K562 (cell line): ENCODE data around the gene PABPC1L. TPM values are rescaled to one million over a fixed set of nuclear protein-coding genes. Genes with fewer than 3 reads are reported as not detected.

Experiments used
- ADNP ChIP-seq: fragments of 200-800 bp; sonication (Bioruptor generic); IDR thresholded peaks from 2 replicates; pipeline ENCODE4 v1.6.1; 2016; ENCODE audit warnings: missing genetic modification characterization, missing compliant biosample characterization
- IRF2 ChIP-seq: sonication (generic); formaldehyde crosslinking; IDR thresholded peaks from 2 replicates; pipeline ENCODE4 v1.8.1; 2022; ENCODE audit warnings: mild to moderate bottlenecking, missing genetic modification reagents
- KDM1A ChIP-seq, 2 experiments: fragments of 450-650 bp; IDR thresholded peaks; 2 replicates each; pipeline ENCODE4 v1.6.1; 2016; ENCODE audit warnings: mild to moderate bottlenecking in 2 of 2
- NONO ChIP-seq, 2 experiments: fragments of 200-400 bp in 1 of 2; fragments of 450-650 bp in 1 of 2; formaldehyde crosslinking in 1 of 2; IDR thresholded peaks; 2 replicates each; pipeline ENCODE4 v1.6.1; 2017; ENCODE audit warnings: low read depth in 2 of 2, mild to moderate bottlenecking in 2 of 2, moderate library complexity in 2 of 2, low read length in 1 of 2
- POLR2G ChIP-seq: fragments of 200-400 bp; formaldehyde crosslinking; IDR thresholded peaks from 2 replicates; pipeline ENCODE4 v1.6.1; 2017; ENCODE audit warnings: low read depth, mild to moderate bottlenecking, antibody characterized with exemption, low read length, moderate library complexity
- SETDB1 ChIP-seq: IDR thresholded peaks from one replicate; pipeline ENCODE4 v1.6.1; 2012; ENCODE audit warnings: low read length, control low read depth, inconsistent platforms
- ZC3H11A ChIP-seq: IDR thresholded peaks from 2 replicates; pipeline ENCODE4 v1.6.1; 2012; ENCODE audit warnings: low read depth, low read length, improper control_type of control experiment
- ZNF24 ChIP-seq: fragments of 450-650 bp; IDR thresholded peaks from 2 replicates; pipeline ENCODE4 v1.6.1; 2016
- polyA plus RNA-seq, 8 experiments: library from polyadenylated mRNA; depleted of rRNA in 4 of 8; stranded (reverse) in 5 of 8; unstranded in 3 of 8; fragments of >200 nt; fragmentation: Nextera tagmentation in 2 of 8; fragmentation: Illumina TruSeq in 1 of 8; extraction: Ambion mirVana in 2 of 8; extraction: Trizol in 1 of 8; gene quantifications; 2 replicates each; pipeline versions ENCODE4 v1.2.1 to v1.2.3, GENCODE V29; 2011 to 2014; ENCODE audit warnings: inconsistent platforms in 1 of 8, missing spikeins in 1 of 8
- total RNA-seq, 7 experiments: library from RNA; depleted of rRNA in 6 of 7; stranded (reverse); fragments of >200 nt in 6 of 7; fragmentation: Illumina TruSeq in 2 of 7; extraction: Trizol in 2 of 7; gene quantifications; 2 replicates each; pipeline versions ENCODE4 v1.2.1 to v1.2.3, GENCODE V29; 2011 to 2021; ENCODE audit warnings: low replicate concordance in 1 of 7
- TF ChIP-seq, protein P1 (sequence below): fragments of 250-450 bp; sonication (Bioruptor Pico); IDR thresholded peaks from 2 replicates; pipeline ENCODE4 v1.4.0; 2020; ENCODE audit warnings: borderline replicate concordance
- TF ChIP-seq, protein P2 (sequence below): fragments of 450-650 bp; IDR thresholded peaks from 2 replicates; pipeline ENCODE4 v1.6.1; 2016
- TF ChIP-seq, protein P3 (sequence below): fragments of 250-450 bp; sonication (Bioruptor Pico); IDR thresholded peaks from 2 replicates; pipeline ENCODE4 v1.5.0; 2021
- TF ChIP-seq, protein P4 (sequence below): sonication (generic); formaldehyde crosslinking; IDR thresholded peaks from 2 replicates; pipeline ENCODE4 v1.8.1; 2023; ENCODE audit warnings: mild to moderate bottlenecking, missing genetic modification reagents
- TF ChIP-seq, protein P5 (sequence below): fragments of 150-350 bp; conservative IDR thresholded peaks from 2 replicates; pipeline ENCODE4 v1.6.1; 2014; ENCODE audit warnings: low read length
- TF ChIP-seq, protein P6 (sequence below): sonication (generic); formaldehyde crosslinking; IDR thresholded peaks from 2 replicates; pipeline ENCODE4 v1.8.1; 2023; ENCODE audit warnings: mild to moderate bottlenecking, missing genetic modification reagents
- TF ChIP-seq, protein P7 (sequence below), 2 experiments: fragments of 450-650 bp; conservative IDR thresholded peaks; 2 replicates each; pipeline ENCODE4 v1.6.1; 2017; ENCODE audit warnings: mild to moderate bottlenecking in 2 of 2, moderate library complexity in 2 of 2

PABPC1L gene
- total and polyA plus RNA-seq, 9 of the 15 experiments (the other 6 are each of a cell fraction or from before 2014, with no cell fraction given): 6.0 to 90.3 (median 15.8) TPM

DNA sequence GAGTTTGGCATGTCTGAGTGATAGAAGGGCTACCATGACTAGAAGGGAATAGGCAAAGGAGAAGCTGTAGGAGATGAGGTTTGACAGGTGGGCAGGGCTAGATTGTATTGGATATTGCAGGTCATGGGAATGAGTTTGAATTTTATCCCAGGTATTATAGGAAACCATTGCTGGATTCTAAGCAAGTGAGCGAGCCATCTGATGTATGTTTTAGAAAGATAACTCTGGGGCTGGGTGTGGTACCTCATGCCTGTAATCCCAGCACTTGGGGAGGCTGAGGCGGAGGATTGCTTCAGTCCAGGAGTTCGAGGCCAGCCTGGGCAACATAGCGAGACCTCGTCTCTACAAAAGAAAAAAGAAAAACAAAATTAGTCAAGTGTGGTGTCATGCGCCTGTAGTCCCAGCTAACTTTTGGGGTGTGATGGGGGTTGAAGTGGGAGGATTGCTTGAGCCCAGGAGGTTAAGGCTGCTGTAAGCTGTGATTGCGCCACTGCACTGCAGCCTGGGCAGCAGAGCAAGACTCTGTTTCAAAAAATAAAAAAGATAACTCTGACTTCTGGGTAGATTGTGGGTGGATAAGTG is 73.3 kb downstream of the PABPC1L start (continued):
- TF ChIP-seq, protein P1, sequence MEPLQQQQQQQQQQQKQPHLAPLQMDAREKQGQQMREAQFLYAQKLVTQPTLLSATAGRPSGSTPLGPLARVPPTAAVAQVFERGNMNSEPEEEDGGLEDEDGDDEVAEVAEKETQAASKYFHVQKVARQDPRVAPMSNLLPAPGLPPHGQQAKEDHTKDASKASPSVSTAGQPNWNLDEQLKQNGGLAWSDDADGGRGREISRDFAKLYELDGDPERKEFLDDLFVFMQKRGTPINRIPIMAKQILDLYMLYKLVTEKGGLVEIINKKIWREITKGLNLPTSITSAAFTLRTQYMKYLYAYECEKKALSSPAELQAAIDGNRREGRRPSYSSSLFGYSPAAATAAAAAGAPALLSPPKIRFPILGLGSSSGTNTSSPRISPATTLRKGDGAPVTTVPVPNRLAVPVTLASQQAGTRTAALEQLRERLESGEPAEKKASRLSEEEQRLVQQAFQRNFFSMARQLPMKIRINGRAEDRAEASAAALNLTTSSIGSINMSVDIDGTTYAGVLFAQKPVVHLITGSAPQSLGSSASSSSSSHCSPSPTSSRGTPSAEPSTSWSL (CRISPR knock-in tag): no peak
- TF ChIP-seq SETDB1 (no peak), IRF2 (CRISPR knock-in tag) (no peak), NONO (IDR thresholded peaks at IDR 0.05; ENCODE audit: low read depth in 2 of 2, low read length in 1 of 2) (no peak), ADNP (peak; percentile 82), ZNF24 (no peak), KDM1A (IDR thresholded peaks at IDR 0.05) (peak in 1 of 2 experiments; percentile 31; a peak in 2 of 4 replicates), POLR2G (no peak), ZC3H11A (no peak)
- TF ChIP-seq, protein P2, sequence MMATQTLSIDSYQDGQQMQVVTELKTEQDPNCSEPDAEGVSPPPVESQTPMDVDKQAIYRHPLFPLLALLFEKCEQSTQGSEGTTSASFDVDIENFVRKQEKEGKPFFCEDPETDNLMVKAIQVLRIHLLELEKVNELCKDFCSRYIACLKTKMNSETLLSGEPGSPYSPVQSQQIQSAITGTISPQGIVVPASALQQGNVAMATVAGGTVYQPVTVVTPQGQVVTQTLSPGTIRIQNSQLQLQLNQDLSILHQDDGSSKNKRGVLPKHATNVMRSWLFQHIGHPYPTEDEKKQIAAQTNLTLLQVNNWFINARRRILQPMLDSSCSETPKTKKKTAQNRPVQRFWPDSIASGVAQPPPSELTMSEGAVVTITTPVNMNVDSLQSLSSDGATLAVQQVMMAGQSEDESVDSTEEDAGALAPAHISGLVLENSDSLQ: no peak
- TF ChIP-seq, protein P3, sequence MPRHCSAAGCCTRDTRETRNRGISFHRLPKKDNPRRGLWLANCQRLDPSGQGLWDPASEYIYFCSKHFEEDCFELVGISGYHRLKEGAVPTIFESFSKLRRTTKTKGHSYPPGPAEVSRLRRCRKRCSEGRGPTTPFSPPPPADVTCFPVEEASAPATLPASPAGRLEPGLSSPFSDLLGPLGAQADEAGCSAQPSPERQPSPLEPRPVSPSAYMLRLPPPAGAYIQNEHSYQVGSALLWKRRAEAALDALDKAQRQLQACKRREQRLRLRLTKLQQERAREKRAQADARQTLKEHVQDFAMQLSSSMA: no peak
- TF ChIP-seq, protein P4, sequence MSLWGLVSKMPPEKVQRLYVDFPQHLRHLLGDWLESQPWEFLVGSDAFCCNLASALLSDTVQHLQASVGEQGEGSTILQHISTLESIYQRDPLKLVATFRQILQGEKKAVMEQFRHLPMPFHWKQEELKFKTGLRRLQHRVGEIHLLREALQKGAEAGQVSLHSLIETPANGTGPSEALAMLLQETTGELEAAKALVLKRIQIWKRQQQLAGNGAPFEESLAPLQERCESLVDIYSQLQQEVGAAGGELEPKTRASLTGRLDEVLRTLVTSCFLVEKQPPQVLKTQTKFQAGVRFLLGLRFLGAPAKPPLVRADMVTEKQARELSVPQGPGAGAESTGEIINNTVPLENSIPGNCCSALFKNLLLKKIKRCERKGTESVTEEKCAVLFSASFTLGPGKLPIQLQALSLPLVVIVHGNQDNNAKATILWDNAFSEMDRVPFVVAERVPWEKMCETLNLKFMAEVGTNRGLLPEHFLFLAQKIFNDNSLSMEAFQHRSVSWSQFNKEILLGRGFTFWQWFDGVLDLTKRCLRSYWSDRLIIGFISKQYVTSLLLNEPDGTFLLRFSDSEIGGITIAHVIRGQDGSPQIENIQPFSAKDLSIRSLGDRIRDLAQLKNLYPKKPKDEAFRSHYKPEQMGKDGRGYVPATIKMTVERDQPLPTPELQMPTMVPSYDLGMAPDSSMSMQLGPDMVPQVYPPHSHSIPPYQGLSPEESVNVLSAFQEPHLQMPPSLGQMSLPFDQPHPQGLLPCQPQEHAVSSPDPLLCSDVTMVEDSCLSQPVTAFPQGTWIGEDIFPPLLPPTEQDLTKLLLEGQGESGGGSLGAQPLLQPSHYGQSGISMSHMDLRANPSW: no peak
- TF ChIP-seq, protein P5, sequence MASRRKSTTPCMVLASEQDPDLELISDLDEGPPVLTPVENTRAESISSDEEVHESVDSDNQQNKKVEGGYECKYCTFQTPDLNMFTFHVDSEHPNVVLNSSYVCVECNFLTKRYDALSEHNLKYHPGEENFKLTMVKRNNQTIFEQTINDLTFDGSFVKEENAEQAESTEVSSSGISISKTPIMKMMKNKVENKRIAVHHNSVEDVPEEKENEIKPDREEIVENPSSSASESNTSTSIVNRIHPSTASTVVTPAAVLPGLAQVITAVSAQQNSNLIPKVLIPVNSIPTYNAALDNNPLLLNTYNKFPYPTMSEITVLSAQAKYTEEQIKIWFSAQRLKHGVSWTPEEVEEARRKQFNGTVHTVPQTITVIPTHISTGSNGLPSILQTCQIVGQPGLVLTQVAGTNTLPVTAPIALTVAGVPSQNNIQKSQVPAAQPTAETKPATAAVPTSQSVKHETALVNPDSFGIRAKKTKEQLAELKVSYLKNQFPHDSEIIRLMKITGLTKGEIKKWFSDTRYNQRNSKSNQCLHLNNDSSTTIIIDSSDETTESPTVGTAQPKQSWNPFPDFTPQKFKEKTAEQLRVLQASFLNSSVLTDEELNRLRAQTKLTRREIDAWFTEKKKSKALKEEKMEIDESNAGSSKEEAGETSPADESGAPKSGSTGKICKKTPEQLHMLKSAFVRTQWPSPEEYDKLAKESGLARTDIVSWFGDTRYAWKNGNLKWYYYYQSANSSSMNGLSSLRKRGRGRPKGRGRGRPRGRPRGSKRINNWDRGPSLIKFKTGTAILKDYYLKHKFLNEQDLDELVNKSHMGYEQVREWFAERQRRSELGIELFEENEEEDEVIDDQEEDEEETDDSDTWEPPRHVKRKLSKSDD: no peak
- TF ChIP-seq, protein P6, sequence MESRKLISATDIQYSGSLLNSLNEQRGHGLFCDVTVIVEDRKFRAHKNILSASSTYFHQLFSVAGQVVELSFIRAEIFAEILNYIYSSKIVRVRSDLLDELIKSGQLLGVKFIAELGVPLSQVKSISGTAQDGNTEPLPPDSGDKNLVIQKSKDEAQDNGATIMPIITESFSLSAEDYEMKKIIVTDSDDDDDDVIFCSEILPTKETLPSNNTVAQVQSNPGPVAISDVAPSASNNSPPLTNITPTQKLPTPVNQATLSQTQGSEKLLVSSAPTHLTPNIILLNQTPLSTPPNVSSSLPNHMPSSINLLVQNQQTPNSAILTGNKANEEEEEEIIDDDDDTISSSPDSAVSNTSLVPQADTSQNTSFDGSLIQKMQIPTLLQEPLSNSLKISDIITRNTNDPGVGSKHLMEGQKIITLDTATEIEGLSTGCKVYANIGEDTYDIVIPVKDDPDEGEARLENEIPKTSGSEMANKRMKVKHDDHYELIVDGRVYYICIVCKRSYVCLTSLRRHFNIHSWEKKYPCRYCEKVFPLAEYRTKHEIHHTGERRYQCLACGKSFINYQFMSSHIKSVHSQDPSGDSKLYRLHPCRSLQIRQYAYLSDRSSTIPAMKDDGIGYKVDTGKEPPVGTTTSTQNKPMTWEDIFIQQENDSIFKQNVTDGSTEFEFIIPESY (CRISPR knock-in tag): no peak
- TF ChIP-seq, protein P7, sequence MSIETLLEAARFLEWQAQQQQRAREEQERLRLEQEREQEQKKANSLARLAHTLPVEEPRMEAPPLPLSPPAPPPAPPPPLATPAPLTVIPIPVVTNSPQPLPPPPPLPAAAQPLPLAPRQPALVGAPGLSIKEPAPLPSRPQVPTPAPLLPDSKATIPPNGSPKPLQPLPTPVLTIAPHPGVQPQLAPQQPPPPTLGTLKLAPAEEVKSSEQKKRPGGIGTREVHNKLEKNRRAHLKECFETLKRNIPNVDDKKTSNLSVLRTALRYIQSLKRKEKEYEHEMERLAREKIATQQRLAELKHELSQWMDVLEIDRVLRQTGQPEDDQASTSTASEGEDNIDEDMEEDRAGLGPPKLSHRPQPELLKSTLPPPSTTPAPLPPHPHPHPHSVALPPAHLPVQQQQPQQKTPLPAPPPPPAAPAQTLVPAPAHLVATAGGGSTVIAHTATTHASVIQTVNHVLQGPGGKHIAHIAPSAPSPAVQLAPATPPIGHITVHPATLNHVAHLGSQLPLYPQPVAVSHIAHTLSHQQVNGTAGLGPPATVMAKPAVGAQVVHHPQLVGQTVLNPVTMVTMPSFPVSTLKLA (conservative IDR thresholded peaks at IDR 0.05): no peak
